Activated CD8-positive, alpha-beta T cell treated with anti-CD3 and anti-CD28 coated beads for 36 hours (primary cell): Measurements from ENCODE around the gene PUS1. TPM values are rescaled to one million over a fixed set of nuclear protein-coding genes. Genes with fewer than 3 reads are reported as not detected.

Experiments
- ATAC-seq: fragments of 200-7000 bp; cut with Tn5 transposase; one replicate; pipeline ENCODE4 v1.10.0; 2021; ENCODE audit warnings: mild to moderate bottlenecking, moderate library complexity
- CTCF ChIA-PET: fragments of 350-600 bp; sonication (Branson Sonifier 250); formaldehyde crosslinking; loops from one replicate; lab custom pipeline; 2021; ENCODE audit warnings: antibody characterized with exemption; lab: Charles Lee
- POLR2A ChIA-PET: fragments of 350-600 bp; sonication (Branson Sonifier 250); formaldehyde crosslinking; loops from one replicate; lab custom pipeline; 2021; ENCODE audit warnings: antibody characterized with exemption; lab: Charles Lee
- DNase-seq: peaks from one replicate; pipeline ENCODE4 v3.0.0-alpha.2; 2020
- H3K27ac Mint-ChIP-seq: one replicate; pipeline ENCODE4 v1.8.0; 2021; ENCODE audit warnings: mild to moderate bottlenecking, mixed read lengths
- H3K27me3 Mint-ChIP-seq: one replicate; pipeline ENCODE4 v1.8.0; 2021; ENCODE audit warnings: mixed read lengths
- H3K36me3 Mint-ChIP-seq: one replicate; pipeline ENCODE4 v1.8.0; 2021; ENCODE audit warnings: low read depth, mixed read lengths
- H3K4me1 Mint-ChIP-seq: one replicate; pipeline ENCODE4 v1.8.0; 2021; ENCODE audit warnings: low read depth, mixed read lengths
- H3K4me3 Mint-ChIP-seq: one replicate; pipeline ENCODE4 v1.8.0; 2021; ENCODE audit warnings: mild to moderate bottlenecking, moderate library complexity, mixed read lengths
- H3K9me3 Mint-ChIP-seq: one replicate; pipeline ENCODE4 v1.8.0; 2021; ENCODE audit warnings: mixed read lengths
- intact Hi-C: fragments of 100-400 bp; cut with micrococcal nuclease; formaldehyde crosslinking; loops from one replicate; pipeline ENCODE4 v1.10.0; 2022
- total RNA-seq, 2 experiments: library from RNA; stranded (reverse); gene quantifications; one replicate each; pipeline ENCODE4 v1.2.3, GENCODE V29; 2021
- TF ChIP-seq, protein P1 (sequence below): fragments of 200-600 bp; IDR thresholded peaks from one replicate; pipeline ENCODE4 v1.8.0; 2022; ENCODE audit warnings: antibody characterized with exemption, mild to moderate bottlenecking

PUS1 gene
- total RNA-seq, 2 experiments from 2014 or later = 68.2 to 71.7 TPM

DNA sequence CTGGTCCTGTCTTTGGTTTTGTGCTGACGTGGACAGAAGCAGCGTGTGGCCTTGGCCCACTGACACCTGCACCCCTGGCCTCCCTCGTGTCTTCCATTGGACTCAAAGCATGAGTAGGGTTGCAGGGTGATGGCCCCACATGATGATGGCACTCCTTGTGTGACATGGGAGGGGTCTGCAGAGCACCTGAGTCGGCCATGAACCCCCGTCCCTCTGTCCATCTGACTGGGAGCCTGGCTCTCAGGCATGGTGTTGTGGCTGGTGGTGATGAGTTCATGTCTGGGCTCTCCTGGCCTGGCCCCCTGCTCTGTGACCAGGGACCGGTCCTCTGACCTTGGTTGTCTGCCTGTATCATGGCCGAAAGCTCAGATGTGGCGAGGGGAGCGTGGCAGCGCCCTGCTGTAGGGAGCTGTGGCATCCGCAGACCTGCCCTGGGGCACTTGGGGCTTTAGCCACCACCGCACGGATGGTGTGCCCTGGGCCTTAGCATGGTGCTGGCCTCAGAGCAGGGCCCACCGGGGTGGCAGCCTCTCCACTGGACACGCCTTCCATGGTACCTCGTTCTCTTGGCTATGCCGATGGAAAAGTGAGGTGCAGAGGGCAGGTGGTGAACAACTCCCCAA lies 17.9 kb upstream of the PUS1 start:
- intact Hi-C loops = no loop called here
- ATAC-seq = no peak
- Mint-ChIP-seq H3K36me3 (no peaks in the 10 kb centered on the region), H3K4me1 (no peaks in the 10 kb centered on the region), H3K9me3 (no peaks in the 10 kb centered on the region), H3K27ac (no peak overlapping the region), H3K27me3 (no peaks in the 10 kb centered on the region), H3K4me3 (no peak overlapping the region)
- POLR2A ChIA-PET = no interaction called here
- DNase-seq = no peak
- TF ChIP-seq, protein P1, sequence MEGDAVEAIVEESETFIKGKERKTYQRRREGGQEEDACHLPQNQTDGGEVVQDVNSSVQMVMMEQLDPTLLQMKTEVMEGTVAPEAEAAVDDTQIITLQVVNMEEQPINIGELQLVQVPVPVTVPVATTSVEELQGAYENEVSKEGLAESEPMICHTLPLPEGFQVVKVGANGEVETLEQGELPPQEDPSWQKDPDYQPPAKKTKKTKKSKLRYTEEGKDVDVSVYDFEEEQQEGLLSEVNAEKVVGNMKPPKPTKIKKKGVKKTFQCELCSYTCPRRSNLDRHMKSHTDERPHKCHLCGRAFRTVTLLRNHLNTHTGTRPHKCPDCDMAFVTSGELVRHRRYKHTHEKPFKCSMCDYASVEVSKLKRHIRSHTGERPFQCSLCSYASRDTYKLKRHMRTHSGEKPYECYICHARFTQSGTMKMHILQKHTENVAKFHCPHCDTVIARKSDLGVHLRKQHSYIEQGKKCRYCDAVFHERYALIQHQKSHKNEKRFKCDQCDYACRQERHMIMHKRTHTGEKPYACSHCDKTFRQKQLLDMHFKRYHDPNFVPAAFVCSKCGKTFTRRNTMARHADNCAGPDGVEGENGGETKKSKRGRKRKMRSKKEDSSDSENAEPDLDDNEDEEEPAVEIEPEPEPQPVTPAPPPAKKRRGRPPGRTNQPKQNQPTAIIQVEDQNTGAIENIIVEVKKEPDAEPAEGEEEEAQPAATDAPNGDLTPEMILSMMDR = no peak
- CTCF ChIA-PET = no interaction called here

DNA sequence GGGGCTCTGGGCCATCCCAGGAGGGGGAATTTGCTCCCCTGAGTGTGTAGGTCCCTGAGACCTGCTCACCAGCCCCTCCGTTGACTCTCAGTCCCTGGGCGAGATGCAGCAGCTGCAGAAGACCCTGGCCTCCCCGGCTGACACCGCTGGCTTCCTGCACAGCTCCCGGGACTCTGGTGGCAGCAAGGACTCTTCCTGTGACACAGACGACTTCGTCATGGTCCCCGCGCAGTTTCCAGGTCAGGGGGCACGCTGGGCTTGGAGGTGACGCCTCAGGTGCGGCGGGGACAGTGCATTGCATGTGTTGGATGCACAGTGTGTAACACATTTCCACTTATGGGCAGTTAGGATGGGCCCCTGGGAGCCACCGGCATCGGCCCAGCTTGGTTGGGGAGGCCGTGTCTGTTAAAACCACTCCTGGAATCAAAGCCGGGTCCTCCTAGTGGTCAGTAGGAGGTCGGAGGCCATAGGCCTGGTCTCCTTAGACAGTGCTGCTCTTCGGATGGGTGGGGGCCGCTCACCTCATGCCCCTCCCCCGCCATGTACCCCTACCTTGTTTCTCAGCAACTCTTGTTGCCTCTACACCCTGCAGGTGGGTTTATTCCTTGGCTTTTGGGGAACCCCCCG lies 17.1 kb upstream of the PUS1 start:
- TF ChIP-seq, protein P1 = no peak
- CTCF ChIA-PET = no interaction called here
- POLR2A ChIA-PET = no interaction called here
- Mint-ChIP-seq H3K4me1 (no peaks in the 10 kb centered on the region), H3K4me3 (no peak overlapping the region), H3K36me3 (no peaks in the 10 kb centered on the region), H3K9me3 (no peaks in the 10 kb centered on the region), H3K27ac (no peak overlapping the region), H3K27me3 (no peaks in the 10 kb centered on the region)
- intact Hi-C loops = no loop called here
- DNase-seq (no peak), ATAC-seq (no peak)

DNA sequence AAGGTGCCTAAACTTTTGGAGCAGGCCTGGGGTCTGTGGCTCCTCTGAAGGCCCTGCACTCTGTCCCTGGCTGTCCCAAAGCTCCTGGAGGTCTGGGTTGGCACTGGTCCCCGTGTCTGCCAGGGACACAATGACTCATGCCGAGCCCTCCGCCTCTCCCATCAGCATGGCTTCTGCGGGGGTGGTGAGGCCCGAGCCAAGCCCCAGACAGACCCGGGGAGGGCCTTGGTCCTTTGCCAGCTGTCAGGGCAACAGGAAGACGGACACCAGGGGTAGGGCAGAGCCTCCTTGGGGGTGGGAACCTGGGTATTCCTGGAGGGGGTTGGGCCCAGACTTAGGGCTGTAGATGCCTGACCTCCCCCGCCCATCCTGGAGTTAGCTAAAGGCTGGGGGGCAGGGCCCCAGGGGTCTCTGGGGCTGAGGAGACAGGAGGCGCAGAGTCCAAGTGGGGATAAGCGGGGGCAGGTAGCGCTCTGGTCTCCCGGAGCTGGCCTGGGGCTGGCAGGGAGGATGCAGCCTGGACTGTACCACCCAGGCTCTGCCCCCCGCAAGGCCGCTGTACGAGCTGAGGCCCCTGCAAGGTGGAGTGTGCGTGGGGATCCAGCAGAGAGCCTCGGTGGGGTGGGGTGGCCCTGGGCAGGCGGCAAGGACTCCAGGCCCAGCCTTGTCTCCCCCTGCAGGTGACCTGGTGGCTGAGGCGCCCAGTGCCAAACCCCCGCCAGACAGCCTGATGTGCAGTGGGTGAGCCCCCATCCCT lies 16.4 kb upstream of the PUS1 start:
- ChIA-PET CTCF (no interaction called here), POLR2A (interaction anchor here (0.8 kb wide), 1 partner anchor 16 kb away, joined by 3 read pairs; no protein-coding TSS in a partner anchor)
- H3K27ac Mint-ChIP-seq = no peak overlapping the region
- TF ChIP-seq, protein P1 = no peak
- H3K4me3 Mint-ChIP-seq = no peak overlapping the region
- ATAC-seq = no peak
- intact Hi-C loops = no loop called here
- H3K9me3 Mint-ChIP-seq = no peaks in the 10 kb centered on the region
- no peaks in the 10 kb centered on the region for H3K4me1 Mint-ChIP-seq
- H3K27me3 Mint-ChIP-seq = no peaks in the 10 kb centered on the region
- no peaks in the 10 kb centered on the region for H3K36me3 Mint-ChIP-seq
- DNase-seq = no peak

DNA sequence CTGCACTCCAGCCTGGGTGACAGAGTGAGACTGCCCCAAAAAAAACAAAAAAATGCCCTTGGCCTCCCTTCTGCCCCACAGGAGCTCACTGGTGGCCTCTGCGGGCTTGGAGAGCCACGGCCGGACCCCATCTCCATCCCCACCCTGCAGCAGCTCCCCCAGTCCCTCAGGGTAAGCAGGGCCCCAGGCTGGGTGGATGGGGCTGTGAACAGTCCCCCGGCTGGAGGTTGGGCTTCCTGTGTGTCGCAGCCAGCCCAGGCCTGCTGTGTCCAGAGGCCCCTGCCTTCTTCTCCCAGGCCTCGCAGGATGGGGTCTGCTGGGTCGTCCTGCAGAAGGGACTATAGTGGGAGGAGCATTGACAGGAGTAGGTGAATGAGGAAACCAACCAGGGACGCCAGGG lies 15.4 kb upstream of the PUS1 start:
- no peak for DNase-seq
- intact Hi-C loops = no loop called here
- Mint-ChIP-seq H3K27me3 (no peaks in the 10 kb centered on the region), H3K4me3 (no peak overlapping the region), H3K27ac (no peak overlapping the region), H3K9me3 (no peaks in the 10 kb centered on the region), H3K36me3 (no peaks in the 10 kb centered on the region), H3K4me1 (no peaks in the 10 kb centered on the region)
- ATAC-seq = no peak
- CTCF ChIA-PET = no interaction called here
- TF ChIP-seq, protein P1 = no peak
- POLR2A ChIA-PET = no interaction called here

DNA sequence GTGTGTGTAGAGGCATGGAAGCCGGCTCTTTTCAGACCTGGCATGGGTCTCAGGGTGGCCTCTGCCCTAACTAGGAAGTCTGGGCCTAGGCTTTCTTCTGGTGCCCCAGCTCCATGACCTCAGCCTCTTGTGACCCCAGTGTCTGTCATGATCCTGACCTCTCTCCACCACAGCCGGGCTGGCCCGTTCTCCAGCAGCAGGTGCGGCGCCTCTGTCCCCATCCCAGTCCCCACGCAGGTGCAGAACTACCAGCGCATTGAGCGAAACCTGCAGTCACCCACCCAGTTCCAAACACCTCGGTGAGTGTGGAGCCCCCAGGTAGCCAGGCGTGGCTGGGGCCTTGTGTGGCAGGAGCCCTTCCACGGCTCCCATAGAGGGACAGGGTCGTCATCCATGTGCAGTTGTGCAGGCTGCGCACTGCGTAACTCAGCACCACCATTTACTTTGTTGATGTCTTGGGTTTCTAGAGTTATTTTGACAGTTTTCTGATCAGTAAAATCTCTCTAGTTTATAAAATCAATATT lies 14.8 kb upstream of the PUS1 start:
- CTCF ChIA-PET = no interaction called here
- Mint-ChIP-seq H3K4me3 (no peak overlapping the region), H3K27me3 (no peaks in the 10 kb centered on the region), H3K9me3 (no peaks in the 10 kb centered on the region), H3K36me3 (no peaks in the 10 kb centered on the region), H3K4me1 (no peaks in the 10 kb centered on the region), H3K27ac (no peak overlapping the region)
- intact Hi-C loops = no loop called here
- POLR2A ChIA-PET = interaction anchor here (1.0 kb wide), 1 partner anchor 15 kb away, joined by 4 read pairs; no protein-coding TSS in a partner anchor
- TF ChIP-seq, protein P1 = no peak
- no peak for DNase-seq
- no peak for ATAC-seq
